Neural cell (in vitro differentiated cells): ENCODE measurements around the gene RNF223. TPM values are rescaled to one million over a fixed set of nuclear protein-coding genes. Genes with fewer than 3 reads are reported as not detected.

ENCODE experiments used
- H2AFZ ChIP-seq: fragments of 200-600, 300-800 bp; sonication (generic), shearing (Covaris generic); 2 replicates; pipeline ENCODE4 v1.6.0; 2014; ENCODE audit warnings: low read depth, mild to moderate bottlenecking, antibody characterized with exemption, low read length, moderate library complexity
- H3F3A ChIP-seq: fragments of 200-600 bp; shearing (Covaris generic); 2 replicates; pipeline ENCODE4 v1.6.1; 2016; ENCODE audit warnings: mild to moderate bottlenecking, moderate library complexity, mixed read lengths, antibody characterized with exemption, low read length; ENCODE audit not compliant: insufficient read depth, poor library complexity, severe bottlenecking
- H3K27ac ChIP-seq: fragments of 200-600, 300-800 bp; sonication (generic), shearing (Covaris generic); 2 replicates; pipeline ENCODE4 v1.5.1; 2014; ENCODE audit warnings: mild to moderate bottlenecking, low read length, moderate library complexity
- H3K27me3 ChIP-seq: fragments of 300-800, 200-600 bp; sonication (generic), shearing (Covaris generic); 2 replicates; pipeline ENCODE4 v1.6.0; 2014; ENCODE audit warnings: mild to moderate bottlenecking, low read depth, low read length, moderate library complexity; ENCODE audit not compliant: insufficient read depth
- H3K36me3 ChIP-seq: fragments of 300-800, 200-600 bp; sonication (generic), shearing (Covaris generic); 2 replicates; pipeline ENCODE4 v1.5.1; 2014; ENCODE audit warnings: mild to moderate bottlenecking, antibody characterized with exemption, low read length, moderate library complexity; ENCODE audit not compliant: insufficient read depth
- H3K4me2 ChIP-seq: fragments of 300-800, 200-600 bp; sonication (generic), shearing (Covaris generic); 2 replicates; pipeline ENCODE4 v1.6.0; 2014; ENCODE audit warnings: mild to moderate bottlenecking, low read length
- H3K4me3 ChIP-seq: fragments of 300-800, 200-600 bp; sonication (generic), shearing (Covaris generic); 2 replicates; pipeline ENCODE4 v1.5.1; 2014; ENCODE audit warnings: mild to moderate bottlenecking, low read length, moderate library complexity
- H3K79me2 ChIP-seq: fragments of 200-600 bp; shearing (Covaris generic); replicated peaks from 2 replicates; pipeline ENCODE4 v1.6.0; 2014; ENCODE audit warnings: mild to moderate bottlenecking, low read length, moderate library complexity; ENCODE audit not compliant: insufficient read depth
- H3K9ac ChIP-seq: fragments of 300-800, 200-600 bp; sonication (generic), shearing (Covaris generic); 2 replicates; pipeline ENCODE4 v1.6.1; 2016; ENCODE audit warnings: mild to moderate bottlenecking, low read length, mixed read lengths
- H3K9me2 ChIP-seq: fragments of 200-600 bp; shearing (Covaris generic); 2 replicates; pipeline ENCODE4 v1.6.1; 2016; ENCODE audit warnings: mild to moderate bottlenecking, low read length, mixed read lengths; ENCODE audit not compliant: insufficient read depth
- H3K9me3 ChIP-seq: fragments of 200-600, 300-800 bp; sonication (generic), shearing (Covaris generic); 2 replicates; pipeline ENCODE4 v1.6.1; 2016; ENCODE audit warnings: mild to moderate bottlenecking, mixed run types, low read length, moderate library complexity, mixed read lengths
- H4K20me1 ChIP-seq: fragments of 200-600 bp; shearing (Covaris generic); 2 replicates; pipeline ENCODE4 v1.6.1; 2016; ENCODE audit warnings: mild to moderate bottlenecking, mixed run types; ENCODE audit not compliant: insufficient read depth
- CTCF ChIP-seq: fragments of 450-650 bp; IDR thresholded peaks from 2 replicates; pipeline ENCODE4 v1.5.1; 2014; ENCODE audit warnings: antibody characterized with exemption, mild to moderate bottlenecking, moderate library complexity; ENCODE audit not compliant: poor library complexity, severe bottlenecking
- EP300 ChIP-seq: fragments of 450-650 bp; conservative IDR thresholded peaks from 2 replicates; pipeline ENCODE4 v1.6.1; 2014; ENCODE audit warnings: antibody characterized with exemption, mild to moderate bottlenecking, moderate library complexity; ENCODE audit not compliant: poor library complexity, severe bottlenecking
- EZH2 ChIP-seq: fragments of 200-600, 300-800 bp; shearing (Covaris generic), sonication (generic); IDR thresholded peaks from 2 replicates; pipeline ENCODE4 v1.6.1; 2014; ENCODE audit warnings: antibody characterized with exemption, low read length, borderline replicate concordance, mild to moderate bottlenecking; ENCODE audit not compliant: insufficient read depth, poor library complexity, severe bottlenecking
- MXI1 ChIP-seq: fragments of 450-650 bp; conservative IDR thresholded peaks from 2 replicates; pipeline ENCODE4 v1.6.1; 2014; ENCODE audit warnings: antibody characterized with exemption, mild to moderate bottlenecking; ENCODE audit not compliant: poor library complexity, severe bottlenecking
- POLR2AphosphoS5 ChIP-seq: IDR thresholded peaks from 2 replicates; pipeline ENCODE4 v1.6.1; 2012
- RAD21 ChIP-seq: fragments of 450-650 bp; conservative IDR thresholded peaks from 2 replicates; pipeline ENCODE4 v1.6.1; 2014; ENCODE audit warnings: antibody characterized with exemption, mild to moderate bottlenecking, moderate library complexity
- REST ChIP-seq: IDR thresholded peaks from 2 replicates; pipeline ENCODE4 v1.6.1; 2012; ENCODE audit warnings: borderline replicate concordance
- SMC3 ChIP-seq: fragments of 450-650 bp; conservative IDR thresholded peaks from 2 replicates; pipeline ENCODE4 v1.6.1; 2014; ENCODE audit warnings: antibody characterized with exemption, mild to moderate bottlenecking, moderate library complexity; ENCODE audit not compliant: poor library complexity
- TAF1 ChIP-seq: IDR thresholded peaks from 2 replicates; pipeline ENCODE4 v1.6.1; 2012; ENCODE audit warnings: low read depth
- polyA minus RNA-seq: library from RNA; depleted of rRNA, polyadenylated mRNA; stranded (reverse); fragments of >200 nt; gene quantifications from 2 replicates; pipeline ENCODE4 v1.2.3, GENCODE V29; 2014
- polyA plus RNA-seq: library from polyadenylated mRNA; depleted of rRNA; stranded (reverse); fragments of >200 nt; gene quantifications from 2 replicates; pipeline ENCODE4 v1.2.3, GENCODE V29; 2014

Gene RNF223
- not detected in 2 replicates for polyA plus RNA-seq
- polyA minus RNA-seq = not detected in 2 replicates

GRCh38 chr1:1073743-1074587 is at the start of gene RNF223:
RNF223 (minus strand) TSS chr1:1074306; CDS start chr1:1072566, 1,740 bp downstream.
- Histone ChIP-seq H3K36me3 (no peaks in the 10 kb centered on the region), H3K9me2 (no peaks in the 10 kb centered on the region), H3K9me3 (no peaks in the 10 kb centered on the region), H3K4me3 (no peak within 1 kb of the TSS), H3F3A (no peaks in the 10 kb centered on the region), H3K79me2 (no peaks in the 10 kb centered on the region), H4K20me1 (no peaks in the 10 kb centered on the region), H3K9ac (no peak within 1 kb of the TSS), H2AFZ (no peak within 1 kb of the TSS), H3K4me2 (no peak within 1 kb of the TSS), H3K27me3 (no peaks in the 10 kb centered on the region), H3K27ac (no peak within 1 kb of the TSS)
- TF ChIP-seq TAF1 (no peak), CTCF (no peak), POLR2AphosphoS5 (no peak), SMC3 (no peak), REST (no peak), EP300 (no peak), EZH2 (no peak), MXI1 (no peak), RAD21 (no peak)

- Histone ChIP-seq H3K4me3 (no peak overlapping the region), H4K20me1 (no peaks in the 10 kb centered on the region), H3K27me3 (no peaks in the 10 kb centered on the region), H3K27ac (no peak overlapping the region), H3K79me2 (no peaks in the 10 kb centered on the region), H2AFZ (no peak overlapping the region), H3F3A (no peaks in the 10 kb centered on the region), H3K9me2 (no peaks in the 10 kb centered on the region), H3K9ac (no peak overlapping the region), H3K4me2 (no peak overlapping the region), H3K9me3 (no peaks in the 10 kb centered on the region), H3K36me3 (no peaks in the 10 kb centered on the region)
- TF ChIP-seq EP300 = no peak
- no peak for TF ChIP-seq EZH2
- TF ChIP-seq MXI1 = no peak
- no peak for TF ChIP-seq RAD21
- TF ChIP-seq SMC3 = no peak
- TF ChIP-seq REST = no peak
- TF ChIP-seq CTCF = no peak
- TF ChIP-seq TAF1 = no peak
- no peak for TF ChIP-seq POLR2AphosphoS5
Measured at GRCh38 chr1:1122981-1123480, 48.9 kb upstream of the RNF223 start.
